A549 (cell line): ENCODE data around the gene NPAP1. TPM values are rescaled to one million over a fixed set of nuclear protein-coding genes. Genes with fewer than 3 reads are reported as not detected.

Source experiments
- ATAC-seq, 2 experiments: fragments of 200-7000 bp in 1 of 2; fragments of >200 bp in 1 of 2; cut with Nextera tagmentation in 1 of 2; cut with Tn5 transposase in 1 of 2; 3 replicates each; pipeline versions ENCODE4 v1.8.0 to v1.9.1; 2018 to 2020; ENCODE audit warnings: mild to moderate bottlenecking in 1 of 2, moderate library complexity in 1 of 2
- CTCF ChIA-PET: fragments of 300-600 bp; sonication (Branson Sonifier 250); formaldehyde crosslinking; extraction: SDS; loops from one replicate; lab custom pipeline; 2021; ENCODE audit warnings: antibody characterized with exemption, inconsistent platforms; lab: Yijun Ruan, JAX
- POLR2A ChIA-PET: fragments of 350-600 bp; formaldehyde crosslinking; extraction: SDS; loops from one replicate; lab custom pipeline; 2021; ENCODE audit warnings: antibody characterized with exemption, inconsistent platforms; lab: Yijun Ruan, JAX
- DNase-seq, 2 experiments: peaks; one replicate each; pipeline versions ENCODE4 v3.0.0 to v3.0.0-alpha.2; 2011 to 2016; ENCODE audit warnings: low read depth in 1 of 2, low spot score in 1 of 2
- FAIRE-seq: peaks from 2 replicates; lab custom pipeline; 2011; peaks lifted over from hg19 to GRCh38; lab: Jason Lieb, UNC
- H3K27ac ChIP-seq, 2 experiments: fragments of >200 bp; sonication (Bioruptor Twin); formaldehyde crosslinking; 3 replicates each; pipeline ENCODE4 v1.5.1; 2016 to 2017
- H3K4me1 ChIP-seq: fragments of >200 bp; sonication (Bioruptor Twin); formaldehyde crosslinking; 3 replicates; pipeline ENCODE4 v1.6.1; 2016
- H3K4me2 ChIP-seq: fragments of >200 bp; sonication (Bioruptor Twin); formaldehyde crosslinking; 3 replicates; pipeline ENCODE4 v1.6.1; 2016
- H3K4me3 ChIP-seq: fragments of >200 bp; sonication (Bioruptor Twin); formaldehyde crosslinking; 3 replicates; pipeline ENCODE4 v1.5.1; 2016
- H3K9me3 ChIP-seq: fragments of >200 bp; sonication (Bioruptor Twin); formaldehyde crosslinking; 3 replicates; pipeline ENCODE4 v1.6.1; 2016
- ATOH8 ChIP-seq: fragments of 250-450 bp; sonication (Bioruptor Pico); IDR thresholded peaks from 2 replicates; pipeline ENCODE4 v1.5.0; 2020; ENCODE audit warnings: low read depth, mild to moderate bottlenecking, moderate library complexity
- BCL3 ChIP-seq: fragments of >200 bp; sonication (Bioruptor Twin); formaldehyde crosslinking; IDR thresholded peaks from 3 replicates; pipeline ENCODE4 v1.6.1; 2016
- CBX2 ChIP-seq: fragments of 200-600 bp; sonication (generic); IDR thresholded peaks from 2 replicates; pipeline ENCODE4 v1.6.1; 2016; ENCODE audit warnings: low read depth, mild to moderate bottlenecking, borderline replicate concordance
- CBX8 ChIP-seq: fragments of 200-600 bp; sonication (generic); IDR thresholded peaks from 2 replicates; pipeline ENCODE4 v1.6.1; 2016
- CEBPB ChIP-seq, 2 experiments: fragments of >200 bp in 1 of 2; sonication (Bioruptor Twin) in 1 of 2; formaldehyde crosslinking in 1 of 2; IDR thresholded peaks; 2 replicates each; pipeline ENCODE4 v1.6.1; 2012 to 2016
- CHD2 ChIP-seq: fragments of 150-350 bp; IDR thresholded peaks from 2 replicates; pipeline ENCODE4 v1.6.1; 2014; ENCODE audit warnings: low read length; ENCODE audit not compliant: partially characterized antibody
- E2F6 ChIP-seq: IDR thresholded peaks from 2 replicates; pipeline ENCODE4 v1.6.1; 2012; ENCODE audit warnings: low read depth, borderline replicate concordance
- EP300 ChIP-seq, 2 experiments: fragments of >200 bp; sonication (Bioruptor Twin); formaldehyde crosslinking; IDR thresholded peaks; 2 replicates in 1 of 2; 3 replicates in 1 of 2; pipeline ENCODE4 v1.6.1; 2016 to 2017
- ESRRA ChIP-seq: fragments of 150-350 bp; IDR thresholded peaks from 2 replicates; pipeline ENCODE4 v1.6.1; 2014; ENCODE audit warnings: mild to moderate bottlenecking, low read length, borderline replicate concordance
- FOXS1 ChIP-seq: fragments of 250-450 bp; sonication (Bioruptor Pico); IDR thresholded peaks from 2 replicates; pipeline ENCODE4 v1.5.0; 2020; ENCODE audit warnings: mild to moderate bottlenecking, moderate library complexity
- HDAC2 ChIP-seq: fragments of 200-600 bp; sonication (generic); IDR thresholded peaks from 2 replicates; pipeline ENCODE4 v1.6.1; 2016
- HEYL ChIP-seq: fragments of 250-450 bp; sonication (Bioruptor Pico); IDR thresholded peaks from 2 replicates; pipeline ENCODE4 v1.8.0; 2021; ENCODE audit warnings: mild to moderate bottlenecking, moderate library complexity
- HMGXB4 ChIP-seq: fragments of 250-450 bp; sonication (Bioruptor Pico); IDR thresholded peaks from 2 replicates; pipeline ENCODE4 v1.5.0; 2021; ENCODE audit warnings: mild to moderate bottlenecking, moderate library complexity, borderline replicate concordance
- HOXA7 ChIP-seq: fragments of 250-450 bp; sonication (Bioruptor Pico); IDR thresholded peaks from 2 replicates; pipeline ENCODE4 v1.5.0; 2020; ENCODE audit warnings: mild to moderate bottlenecking, moderate library complexity
- JUNB ChIP-seq: fragments of >200 bp; sonication (Bioruptor Twin); formaldehyde crosslinking; IDR thresholded peaks from 2 replicates; pipeline ENCODE4 v1.6.1; 2016
- KDM1A ChIP-seq: fragments of 200-600 bp; sonication (generic); IDR thresholded peaks from 2 replicates; pipeline ENCODE4 v1.6.1; 2016; ENCODE audit warnings: low read depth, mild to moderate bottlenecking
- KDM5A ChIP-seq: fragments of 200-600 bp; sonication (generic); IDR thresholded peaks from 2 replicates; pipeline ENCODE4 v1.6.1; 2016; ENCODE audit warnings: antibody characterized with exemption, mild to moderate bottlenecking
- MAX ChIP-seq: IDR thresholded peaks from 2 replicates; pipeline ENCODE4 v1.6.1; 2012
- MAZ ChIP-seq: fragments of 150-350 bp; IDR thresholded peaks from 2 replicates; pipeline ENCODE4 v1.6.1; 2014; ENCODE audit warnings: antibody characterized with exemption, low read depth, low read length, borderline replicate concordance
- MYC ChIP-seq: IDR thresholded peaks from 2 replicates; pipeline ENCODE4 v1.6.1; 2012; ENCODE audit warnings: mild to moderate bottlenecking, inconsistent platforms, low read length, improper control_type of control experiment, borderline replicate concordance
- NPAS2 ChIP-seq: fragments of 250-450 bp; sonication (Bioruptor Pico); IDR thresholded peaks from 2 replicates; pipeline ENCODE4 v1.8.0; 2022; ENCODE audit warnings: mild to moderate bottlenecking, moderate library complexity, borderline replicate concordance
- NR3C1 ChIP-seq: fragments of >200 bp; sonication (Bioruptor Twin); formaldehyde crosslinking; IDR thresholded peaks from 3 replicates; pipeline ENCODE4 v1.6.1; 2017
- PHF8 ChIP-seq: fragments of 200-600 bp; sonication (generic); IDR thresholded peaks from 2 replicates; pipeline ENCODE4 v1.6.1; 2016; ENCODE audit warnings: low read depth, mild to moderate bottlenecking, antibody characterized with exemption, moderate library complexity, borderline replicate concordance
- POLR2A ChIP-seq: IDR thresholded peaks from 2 replicates; pipeline ENCODE4 v1.6.1; 2012; ENCODE audit warnings: mild to moderate bottlenecking, low read length
- POLR2AphosphoS2 ChIP-seq: conservative IDR thresholded peaks from 2 replicates; pipeline ENCODE4 v1.6.1; 2012; ENCODE audit warnings: low read length, improper control_type of control experiment, inconsistent platforms
- RCOR1 ChIP-seq: fragments of 150-350 bp; IDR thresholded peaks from 2 replicates; pipeline ENCODE4 v1.6.1; 2014; ENCODE audit warnings: antibody characterized with exemption, low read length, low read depth
- RNF2 ChIP-seq: fragments of 200-600 bp; sonication (generic); IDR thresholded peaks from 2 replicates; pipeline ENCODE4 v1.6.1; 2016; ENCODE audit warnings: low read depth, mild to moderate bottlenecking, antibody characterized with exemption, moderate library complexity, borderline replicate concordance
- SMC3 ChIP-seq: fragments of >200 bp; sonication (Bioruptor Twin); formaldehyde crosslinking; IDR thresholded peaks from 3 replicates; pipeline ENCODE4 v1.6.1; 2018; ENCODE audit warnings: inconsistent platforms
- SREBF2 ChIP-seq: fragments of 450-650 bp; IDR thresholded peaks from 2 replicates; pipeline ENCODE4 v1.6.1; 2014; ENCODE audit warnings: mild to moderate bottlenecking, moderate library complexity
- TFCP2L1 ChIP-seq: fragments of 250-450 bp; sonication (Bioruptor Pico); IDR thresholded peaks from 2 replicates; pipeline ENCODE4 v1.5.0; 2021; ENCODE audit warnings: mild to moderate bottlenecking
- ZNF302 ChIP-seq: fragments of 250-450 bp; sonication (Bioruptor Pico); IDR thresholded peaks from 2 replicates; pipeline ENCODE4 v1.9.0; 2021; ENCODE audit warnings: inconsistent platforms, mild to moderate bottlenecking, moderate library complexity
- WGBS: methylation state at CpG from one replicate; pipeline ENCODE4 v1.1.6; 2017; ENCODE audit errors: missing lambda C conversion rate; 5-methylcytosine and 5-hydroxymethylcytosine counted together
- polyA minus RNA-seq: library from RNA; depleted of rRNA, polyadenylated mRNA; stranded (reverse); fragments of >200 nt; gene quantifications from 2 replicates; pipeline ENCODE4 v1.2.3, GENCODE V29; 2011; rRNA and poly(A)+ RNA removed
- polyA plus RNA-seq, 4 experiments: library from polyadenylated mRNA; depleted of rRNA in 3 of 4; stranded (reverse); fragments of >200 nt; fragmentation: RNase III in 1 of 4; extraction: RNeasy Plus Mini Kit Qiagen cat#74134 plus additional on column Dnase treatment in 1 of 4; gene quantifications; 2 replicates in 3 of 4; 3 replicates in 1 of 4; pipeline ENCODE4 v1.2.3, GENCODE V29; 2011 to 2017

The NPAP1 gene
- polyA plus RNA-seq (2011; rRNA removed) (not detected in 2 replicates), polyA plus RNA-seq (2017; fragmentation: RNase III; extraction: RNeasy Plus Mini Kit Qiagen cat#74134 plus additional on column Dnase treatment) (not detected in 3 replicates), polyA minus RNA-seq (not detected in 2 replicates)
- not detected in 2 replicates for polyA plus RNA-seq (2012; cell fraction: cytosol; rRNA removed)
- polyA plus RNA-seq (2012; cell fraction: nucleus; rRNA removed) = not detected in 2 replicates

GRCh38 chr15:24675332-24676144 lies at the start of gene NPAP1:
Gene NPAP1, plus strand, starts transcription at chr15:24675775. Its CDS starts 93 bp downstream, at chr15:24675868.
- CTCF ChIA-PET = no interaction called here
- no peak within 1 kb of the TSS for H3K27ac ChIP-seq
- H3K9me3 ChIP-seq = no peaks in the 10 kb centered on the region
- no peak within 1 kb of the TSS for H3K4me3 ChIP-seq
- ATAC-seq (no peak), DNase-seq (no peak), FAIRE-seq (no peak)
- no peak within 1 kb of the TSS for H3K4me2 ChIP-seq
- WGBS = 77% methylated on average over 51 of the region's 62 CpGs
- TF ChIP-seq MYC (no peak), HDAC2 (no peak), PHF8 (no peak), CHD2 (no peak), E2F6 (no peak), CEBPB (IDR thresholded peaks at IDR 0.05) (no peak), POLR2AphosphoS2 (no peak), HOXA7 (CRISPR knock-in tag) (no peak), MAX (no peak), KDM5A (no peak), ESRRA (no peak), RCOR1 (no peak), POLR2A (no peak), BCL3 (no peak), CBX8 (no peak), KDM1A (no peak), ZNF302 (CRISPR knock-in tag) (no peak), NR3C1 (no peak)
- POLR2A ChIA-PET = no interaction called here
- H3K4me1 ChIP-seq = no peaks in the 10 kb centered on the region

- H3K9me3 ChIP-seq = no peaks in the 10 kb centered on the region
Measured at GRCh38 chr15:24627443-24627842, 48.1 kb upstream of the NPAP1 start.

GRCh38 chr15:24633082-24633481 lies 42.5 kb upstream of the NPAP1 start:
- H3K4me2 ChIP-seq = no peak overlapping the region
- H3K4me1 ChIP-seq = no peaks in the 10 kb centered on the region
- FAIRE-seq (no peak), DNase-seq (no peak), ATAC-seq (no peak)
- WGBS = 0% methylated on average over 4 of the region's 4 CpGs
- no peak overlapping the region for H3K4me3 ChIP-seq
- no peaks in the 10 kb centered on the region for H3K9me3 ChIP-seq
- ChIA-PET POLR2A (no interaction called here), CTCF (no interaction called here)
- TF ChIP-seq NPAS2 = no peak
- TF ChIP-seq SMC3 = no peak
- no peak for TF ChIP-seq POLR2AphosphoS2
- TF ChIP-seq RCOR1 = no peak
- no peak for TF ChIP-seq JUNB
- TF ChIP-seq HEYL (CRISPR knock-in tag) = no peak
- no peak for TF ChIP-seq HMGXB4
- TF ChIP-seq NR3C1 = no peak
- TF ChIP-seq HOXA7 (CRISPR knock-in tag) = no peak
- no peak for TF ChIP-seq ATOH8 (CRISPR knock-in tag)
- TF ChIP-seq SREBF2 = no peak
- no peak for TF ChIP-seq MAZ
- TF ChIP-seq ZNF302 (CRISPR knock-in tag) = no peak
- no peak for TF ChIP-seq FOXS1
- no peak for TF ChIP-seq EP300 (IDR thresholded peaks at IDR 0.05)
- H3K27ac ChIP-seq = no peak overlapping the region

More at GRCh38 chr15:24627443-24627842, 48.1 kb upstream of the NPAP1 start:
- ChIA-PET CTCF (no interaction called here), POLR2A (no interaction called here)
- no peak for TF ChIP-seq RNF2
- TF ChIP-seq TFCP2L1 = no peak
- no peak for TF ChIP-seq CBX2
- H3K4me2 ChIP-seq = no peak overlapping the region
- no peak for DNase-seq
- no peak overlapping the region for H3K27ac ChIP-seq
- ATAC-seq = no peak
- 0% methylated on average over 3 of the region's 3 CpGs for WGBS
- no peak for FAIRE-seq
- H3K4me3 ChIP-seq = no peak overlapping the region
- H3K4me1 ChIP-seq = no peaks in the 10 kb centered on the region
